ENCODE measurements around the gene MUCL3.

- TF ChIP-seq BCL11A (IDR thresholded peaks at IDR 0.05; ENCODE audit: low read depth in 2 of 2, low read length in 2 of 2) (no peak), ASH2L (IDR thresholded peaks at IDR 0.05; ENCODE audit: low read length) (no peak), USF2 (IDR thresholded peaks at IDR 0.05; ENCODE audit: low read length) (no peak), CTCF (IDR thresholded peaks at IDR 0.05; ENCODE audit: control extremely low read depth in 1 of 3, insufficient read depth in 1 of 3, low read depth in 1 of 3, low read length in 3 of 3) (no peak), JUN (IDR thresholded peaks at IDR 0.05; ENCODE audit: low read depth, low read length) (no peak), MAFK (IDR thresholded peaks at IDR 0.05; ENCODE audit: low read depth, low read length) (no peak), SP1 (IDR thresholded peaks at IDR 0.05; ENCODE audit: low read depth, low read length) (no peak), POLR2AphosphoS5 (IDR thresholded peaks at IDR 0.05; ENCODE audit: low read depth, low read length) (no peak)
Measured at GRCh38 chr6:30940361-30940986, at the start of gene MUCL3.

All from H1 (cell line).